Tibial nerve (tissue), 4 donors: ENCODE measurements around the gene BDH2. TPM values are rescaled to one million over a fixed set of nuclear protein-coding genes. Genes with fewer than 3 reads are reported as not detected.
A peak's percentile ranks its signal among the peaks of the same experiment; 100 is the strongest.

ENCODE experiments used
- DNase-seq, 2 donors: peaks; one replicate each; pipeline ENCODE4 v3.0.0-alpha.2; 2019; ENCODE audit warnings: low spot score in 2 of 2
- H3K27ac ChIP-seq, 4 donors: fragments of 200-600 bp; sonication (generic) in 3 of 4; one replicate each; pipeline ENCODE4 v1.5.1; 2017 to 2019; ENCODE audit warnings: mild to moderate bottlenecking in 1 of 4
- H3K27me3 ChIP-seq, 2 donors: fragments of 200-600 bp; sonication (generic) in 1 of 2; one replicate each; pipeline versions ENCODE4 v1.5.1 to v1.6.0; 2017 to 2019
- H3K36me3 ChIP-seq, 3 donors: fragments of 200-600 bp; sonication (generic); one replicate each; pipeline ENCODE4 v1.5.1; 2018 to 2019
- H3K4me1 ChIP-seq, 4 donors: fragments of 200-600 bp; sonication (generic) in 3 of 4; one replicate each; pipeline ENCODE4 v1.5.1; 2017 to 2019
- H3K4me3 ChIP-seq, 4 donors: fragments of 200-600 bp; sonication (generic) in 3 of 4; one replicate each; pipeline ENCODE4 v1.5.1; 2017 to 2019; ENCODE audit warnings: mild to moderate bottlenecking in 1 of 4, moderate library complexity in 1 of 4
- H3K9me3 ChIP-seq, 4 donors: fragments of 200-600 bp; sonication (generic) in 3 of 4; one replicate each; pipeline ENCODE4 v1.5.1; 2017 to 2019
- CTCF ChIP-seq, 5 experiments: fragments of 200-600 bp in 3 of 5; fragments of 450-650 bp in 2 of 5; sonication (generic) in 3 of 5; IDR thresholded peaks; one replicate each; pipeline ENCODE4 v1.5.1; 2016 to 2019; ENCODE audit warnings: antibody characterized with exemption in 5 of 5, mild to moderate bottlenecking in 3 of 5, moderate library complexity in 2 of 5
- EP300 ChIP-seq, 2 donors: sonication (generic); formaldehyde crosslinking; IDR thresholded peaks; one replicate each; pipeline ENCODE4 v1.6.1; 2017; ENCODE audit warnings: antibody characterized with exemption in 2 of 2, mild to moderate bottlenecking in 1 of 2
- POLR2A ChIP-seq, 2 donors: fragments of 450-650 bp; IDR thresholded peaks; one replicate each; pipeline ENCODE4 v1.6.1; 2017; ENCODE audit warnings: antibody characterized with exemption in 2 of 2, mild to moderate bottlenecking in 2 of 2, moderate library complexity in 2 of 2
- WGBS, 2 donors: methylation state at CpG; one replicate each; pipeline ENCODE4 v1.1.5; 2018; 5-methylcytosine and 5-hydroxymethylcytosine counted together
- total RNA-seq, 4 donors: library from RNA; depleted of rRNA; stranded (reverse); fragments of >200 nt; gene quantifications; one replicate each; pipeline ENCODE4 v1.1.0, GENCODE V29; 2016

Gene BDH2
- total RNA-seq, 4 donors from 2014 or later: 35.7 to 95.3 (median 72.4) TPM

GRCh38 chr4:103050736-103051436, 48.7 kb downstream of the BDH2 start:
- TF ChIP-seq CTCF (IDR thresholded peaks at IDR 0.05) (no peak), POLR2A (IDR thresholded peaks at IDR 0.05) (no peak), EP300 (IDR thresholded peaks at IDR 0.05) (no peak)
- Histone ChIP-seq H3K27ac (no peak overlapping the region), H3K4me1 (no peaks in the 10 kb centered on the region), H3K4me3 (no peak overlapping the region), H3K27me3 (no peaks in the 10 kb centered on the region), H3K9me3 (no peaks in the 10 kb centered on the region), H3K36me3 (peaks cover 0 to 17% (median 0%) of the 10 kb centered on the region in 3 donors)
- 23 to 28% methylated on average over 2 of the region's 2 CpGs for WGBS, 2 donors
- DNase-seq: no peak

GRCh38 chr4:103046416-103047290, 53.0 kb downstream of the BDH2 start:
- H3K9me3 ChIP-seq: no peaks in the 10 kb centered on the region
- TF ChIP-seq POLR2A (IDR thresholded peaks at IDR 0.05): no peak
- TF ChIP-seq EP300 (IDR thresholded peaks at IDR 0.05): no peak
- peak in 4 of 5 experiments; percentile 47 to 66 (median 60) for TF ChIP-seq CTCF (IDR thresholded peaks at IDR 0.05)
- H3K27ac ChIP-seq: no peak overlapping the region
- DNase-seq: no peak
- no peak overlapping the region for H3K4me3 ChIP-seq
- no peaks in the 10 kb centered on the region for H3K27me3 ChIP-seq
- peaks cover 0 to 31% (median 0%) of the 10 kb centered on the region in 3 donors for H3K36me3 ChIP-seq
- 47 to 52% methylated on average over 5 of the region's 5 CpGs for WGBS, 2 donors
- H3K4me1 ChIP-seq: no peaks in the 10 kb centered on the region

GRCh38 chr4:103044183-103044582, 55.5 kb downstream of the BDH2 start:
- no peaks in the 10 kb centered on the region for H3K9me3 ChIP-seq
- no peak overlapping the region for H3K4me3 ChIP-seq
- H3K27me3 ChIP-seq: no peaks in the 10 kb centered on the region
- TF ChIP-seq CTCF (IDR thresholded peaks at IDR 0.05) (no peak), EP300 (IDR thresholded peaks at IDR 0.05) (no peak), POLR2A (IDR thresholded peaks at IDR 0.05) (no peak)
- 81 to 83% methylated on average over 2 of the region's 2 CpGs for whole genome bisulfite sequencing, 2 donors
- H3K36me3 ChIP-seq: peaks cover 0 to 22% (median 0%) of the 10 kb centered on the region in 3 donors
- DNase-seq: no peak
- H3K27ac ChIP-seq: no peak overlapping the region
- no peaks in the 10 kb centered on the region for H3K4me1 ChIP-seq

- Histone ChIP-seq H3K4me3 (no peak overlapping the region), H3K27me3 (no peaks in the 10 kb centered on the region), H3K36me3 (peaks cover 0 to 29% (median 0%) of the 10 kb centered on the region in 3 donors), H3K9me3 (peaks cover 0 to 9% (median 0%) of the 10 kb centered on the region in 4 donors), H3K4me1 (no peaks in the 10 kb centered on the region), H3K27ac (no peak overlapping the region)
- TF ChIP-seq EP300 (IDR thresholded peaks at IDR 0.05) (no peak), CTCF (IDR thresholded peaks at IDR 0.05) (no peak), POLR2A (IDR thresholded peaks at IDR 0.05) (no peak)
- no peak for DNase-seq
- 93 to 100% methylated on average over 2 of the region's 2 CpGs for WGBS, 2 donors
Measured at GRCh38 chr4:103036169-103036568, 63.5 kb downstream of the BDH2 start.

GRCh38 chr4:103032574-103032973, 67.1 kb downstream of the BDH2 start:
- Histone ChIP-seq H3K36me3 (peaks cover 0 to 40% (median 0%) of the 10 kb centered on the region in 3 donors), H3K4me1 (no peaks in the 10 kb centered on the region), H3K27me3 (no peaks in the 10 kb centered on the region), H3K9me3 (peaks cover 0 to 9% (median 0%) of the 10 kb centered on the region in 4 donors), H3K4me3 (no peak overlapping the region), H3K27ac (no peak overlapping the region)
- TF ChIP-seq EP300 (IDR thresholded peaks at IDR 0.05): no peak
- TF ChIP-seq CTCF (IDR thresholded peaks at IDR 0.05): no peak
- no peak for TF ChIP-seq POLR2A (IDR thresholded peaks at IDR 0.05)
- WGBS, 2 donors: 70 to 75% methylated on average over 2 of the region's 2 CpGs
- DNase-seq: no peak
